ENCODE measurements around the gene ISG20.
"Not testable (repeated sequence)": the region's sequence is repeated elsewhere in the genome, so short reads cannot be mapped to it uniquely, and the experiment has no call there.

The ISG20 gene

DNA sequence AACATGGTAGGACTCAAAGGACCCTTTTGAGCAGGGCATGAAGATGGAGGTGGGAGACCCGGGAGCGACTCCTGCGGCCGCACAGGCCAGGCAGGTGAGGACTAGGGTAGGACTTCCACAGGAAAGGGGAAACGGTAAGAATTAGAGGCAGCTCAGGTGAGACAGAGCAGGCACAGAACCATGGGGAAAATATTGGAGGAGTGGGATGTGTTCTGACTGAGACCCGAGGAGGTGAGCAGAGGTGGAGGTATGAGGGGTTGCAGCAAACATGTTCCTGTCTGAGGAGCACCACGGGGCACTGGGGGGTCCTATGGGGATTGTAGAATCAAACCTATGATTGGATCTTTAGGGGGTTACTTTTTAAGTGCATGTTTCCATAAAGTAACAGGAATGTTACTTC is 1.4 kb upstream of the ISG20 start:
- peak; percentile 15 for DNase-seq

GRCh38 chr15:88637841-88638625 is 783 bp upstream of the ISG20 start:
- no peak for DNase-seq

DNA sequence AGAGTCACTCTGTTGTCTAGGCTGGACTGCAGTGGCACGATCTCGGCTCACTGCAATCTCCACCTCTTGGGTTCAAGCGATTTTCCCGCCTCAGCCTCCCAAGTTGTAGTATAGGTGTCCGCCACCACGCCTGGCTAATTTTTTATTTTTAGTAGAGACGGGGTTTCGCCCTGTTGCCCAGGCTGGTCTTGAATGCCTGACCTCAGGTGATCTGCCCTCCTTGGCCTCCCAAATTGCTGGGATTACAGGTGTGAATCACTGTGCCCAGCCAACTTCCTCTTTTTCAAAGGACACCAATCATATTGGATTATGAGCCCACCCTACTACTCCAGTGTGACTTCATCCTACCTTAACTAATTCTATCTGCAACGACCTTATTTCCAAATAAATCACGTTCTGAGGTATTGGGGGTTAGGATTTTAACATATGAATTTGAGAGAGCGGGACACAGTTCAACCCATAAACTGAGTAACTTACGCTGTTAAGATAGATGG is 3.2 kb downstream of the ISG20 start:
- no peak for DNase-seq

GRCh38 chr15:88642514-88642913 is 3.7 kb downstream of the ISG20 start:
- DNase-seq = not testable (repeated sequence)

- DNase-seq = no peak
Observed at GRCh38 chr15:88644741-88645140, 5.9 kb downstream of the ISG20 start.

DNA sequence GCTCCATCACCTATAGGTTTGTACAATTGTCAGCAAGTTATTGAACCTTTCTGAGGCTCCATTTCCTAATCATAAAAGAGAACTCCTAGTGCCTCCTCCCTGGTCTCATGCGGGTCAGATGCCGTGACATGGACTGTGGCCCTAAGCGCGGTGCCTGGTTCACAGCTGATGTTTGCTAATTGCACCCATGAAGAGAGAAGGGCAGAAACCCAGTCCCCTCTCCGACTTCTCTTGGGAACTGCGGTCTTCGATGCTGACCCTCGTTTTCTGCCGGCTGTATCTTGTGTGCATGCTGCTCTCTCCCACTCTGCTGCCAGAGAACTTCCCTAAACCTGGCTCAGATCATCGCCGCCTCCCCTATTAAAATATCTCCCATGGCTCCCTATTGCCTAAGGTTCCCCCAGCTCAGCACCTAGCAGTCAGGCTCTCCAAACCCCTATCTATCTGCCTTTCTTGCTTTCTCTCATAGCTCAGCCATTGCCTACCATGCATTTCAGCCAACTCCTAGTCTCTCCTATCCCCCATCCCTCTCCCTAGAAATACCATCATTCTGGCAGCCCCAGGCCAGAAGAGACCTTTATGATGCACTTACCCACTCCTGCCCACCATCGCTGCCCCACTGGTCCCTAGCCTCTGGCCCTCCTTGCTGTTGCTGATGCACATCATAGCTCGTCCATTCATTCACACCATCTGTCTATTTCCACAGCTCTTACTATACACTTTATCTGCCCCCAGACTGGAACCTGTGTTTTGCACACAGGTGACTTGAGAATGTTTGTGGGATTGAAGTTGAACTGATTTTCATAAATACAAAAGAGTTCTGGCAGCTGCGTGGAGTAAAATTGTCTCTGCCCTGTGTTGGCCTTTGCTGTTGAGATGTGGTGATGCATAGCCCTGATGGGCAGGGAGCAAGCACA is 6.6 kb downstream of the ISG20 start:
- DNase-seq = no peak

- DNase-seq = no peak
Observed at GRCh38 chr15:88646088-88646405, 7.2 kb downstream of the ISG20 start.

DNA sequence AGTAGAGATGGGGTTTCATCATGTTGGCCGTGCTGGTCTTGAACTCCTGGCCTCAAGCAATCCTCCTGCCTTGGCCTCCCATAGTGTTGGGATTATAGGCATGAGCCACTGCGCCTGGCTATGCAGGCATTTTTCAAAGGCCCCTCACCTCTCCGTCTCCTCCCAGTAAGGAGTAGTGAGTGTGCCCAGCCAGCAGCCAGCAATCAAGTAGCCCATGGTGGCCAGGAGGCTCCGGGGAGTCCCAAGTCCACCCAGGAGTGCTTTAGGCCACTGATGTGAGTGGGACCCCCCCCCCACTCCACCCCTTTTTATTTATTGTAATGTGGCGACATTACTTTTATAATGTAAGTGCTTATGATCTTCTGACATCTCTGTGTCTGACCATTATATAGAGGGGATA is 8.1 kb downstream of the ISG20 start:
- DNase-seq = no peak

GRCh38 chr15:88647351-88648105 is 8.7 kb downstream of the ISG20 start:
- no peak for DNase-seq

- DNase-seq = peak; percentile 65
Observed at GRCh38 chr15:88648357-88649214, 9.8 kb downstream of the ISG20 start.

GRCh38 chr15:88649286-88649733 is 10.5 kb downstream of the ISG20 start:
- peak; percentile 78 for DNase-seq

DNA sequence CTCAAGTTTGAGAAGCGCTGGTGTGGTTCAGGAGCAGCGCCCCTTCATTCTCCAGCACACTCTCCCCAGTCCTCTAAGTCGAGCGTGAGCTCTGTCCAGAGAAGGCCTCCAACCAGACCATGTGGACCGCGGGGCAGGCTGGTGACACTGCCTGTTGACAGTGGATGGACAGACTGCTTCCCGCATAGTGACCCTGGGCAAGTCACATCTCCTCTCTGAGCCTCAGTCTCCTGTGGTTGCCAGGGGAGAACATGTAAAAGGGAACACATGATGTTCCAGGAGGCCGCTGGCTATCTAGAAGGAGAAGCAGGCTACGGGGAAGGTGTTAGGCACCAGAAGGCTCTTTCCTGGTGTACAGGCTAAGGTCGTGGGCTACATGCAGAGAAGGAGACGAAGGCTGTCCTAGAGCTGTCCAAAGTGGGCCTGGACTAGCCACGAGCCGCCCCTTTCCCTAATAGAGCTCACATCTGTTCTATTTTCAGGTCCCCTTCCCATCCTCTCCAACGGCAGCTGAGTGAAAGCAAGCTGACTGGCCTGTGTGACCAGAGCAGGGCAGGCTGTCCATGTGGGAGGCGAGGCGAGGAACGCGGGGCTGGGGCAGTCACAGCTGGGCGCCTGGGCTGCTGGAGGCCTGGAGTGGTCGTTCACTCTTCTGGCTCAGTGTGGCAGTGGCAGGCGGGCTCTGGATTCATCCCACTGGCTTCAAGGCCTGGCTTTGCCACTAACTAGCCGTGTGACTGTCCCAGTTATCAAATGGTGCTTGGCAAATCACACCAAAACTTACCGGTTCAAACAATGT is 11.1 kb downstream of the ISG20 start:
- peak; percentile 1 for DNase-seq

DNA sequence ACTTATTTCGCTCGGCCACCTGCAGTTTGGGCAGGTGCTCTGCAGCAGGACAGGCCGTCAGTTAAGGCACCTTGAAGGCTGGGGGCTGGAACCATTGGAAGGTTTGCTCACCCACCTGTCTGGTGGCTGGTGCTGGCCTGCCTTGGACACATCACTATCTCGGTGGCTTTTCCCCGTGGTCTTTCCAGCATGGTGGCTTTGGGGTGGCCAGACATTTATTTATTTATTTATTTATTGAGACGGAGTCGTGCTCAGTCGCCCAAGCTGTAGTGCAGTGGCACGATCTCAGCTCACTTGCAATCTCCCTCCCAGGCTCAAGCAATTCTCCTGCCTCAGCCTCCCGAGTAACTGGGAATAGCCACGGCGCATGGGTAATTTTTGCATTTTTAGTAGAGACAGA is 11.7 kb downstream of the ISG20 start:
- no peak for DNase-seq

DNA sequence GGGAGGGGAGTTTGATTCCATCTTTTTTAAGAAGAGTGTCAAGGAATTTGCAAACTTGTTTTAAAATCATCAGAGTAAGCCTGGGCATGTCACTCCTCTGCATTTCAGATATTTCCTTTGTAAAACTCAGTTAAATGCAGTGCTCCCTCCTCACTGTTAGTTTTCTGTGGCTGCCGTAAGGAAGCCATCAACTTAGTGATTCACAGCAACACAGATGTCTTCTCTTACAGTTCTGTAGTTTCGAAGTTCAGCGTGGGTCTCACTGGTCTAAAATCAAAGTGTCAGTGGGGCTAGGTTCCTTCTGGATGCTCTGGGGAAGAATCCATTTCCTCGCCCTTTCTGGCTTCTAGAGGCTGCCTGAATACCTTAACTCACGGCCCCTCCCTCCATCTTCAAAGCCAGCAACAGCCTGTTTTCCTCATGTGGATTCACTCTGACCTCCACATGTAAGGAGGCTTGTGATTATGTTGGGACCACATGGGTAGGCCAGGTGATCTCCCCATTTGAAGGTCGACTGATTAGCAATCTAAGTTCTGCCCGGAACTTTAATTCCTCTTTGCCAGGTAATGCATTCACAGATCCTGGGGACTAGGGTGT is 12.4 kb downstream of the ISG20 start:
- DNase-seq = no peak

DNA sequence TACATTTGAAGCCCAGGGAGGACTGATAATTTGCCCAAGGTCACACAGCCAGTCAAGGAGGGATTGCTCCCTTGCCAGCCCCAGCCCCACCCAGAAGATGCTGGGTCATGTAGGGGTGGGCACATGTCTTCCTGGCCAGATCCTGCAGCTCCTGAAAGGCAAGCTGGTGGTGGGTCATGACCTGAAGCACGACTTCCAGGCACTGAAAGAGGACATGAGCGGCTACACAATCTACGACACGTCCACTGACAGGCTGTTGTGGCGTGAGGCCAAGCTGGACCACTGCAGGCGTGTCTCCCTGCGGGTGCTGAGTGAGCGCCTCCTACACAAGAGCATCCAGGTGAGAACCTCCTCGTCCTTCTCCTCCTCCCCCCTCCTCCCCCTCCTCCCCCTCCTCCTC is 13.2 kb downstream of the ISG20 start:
- DNase-seq = no peak

DNA sequence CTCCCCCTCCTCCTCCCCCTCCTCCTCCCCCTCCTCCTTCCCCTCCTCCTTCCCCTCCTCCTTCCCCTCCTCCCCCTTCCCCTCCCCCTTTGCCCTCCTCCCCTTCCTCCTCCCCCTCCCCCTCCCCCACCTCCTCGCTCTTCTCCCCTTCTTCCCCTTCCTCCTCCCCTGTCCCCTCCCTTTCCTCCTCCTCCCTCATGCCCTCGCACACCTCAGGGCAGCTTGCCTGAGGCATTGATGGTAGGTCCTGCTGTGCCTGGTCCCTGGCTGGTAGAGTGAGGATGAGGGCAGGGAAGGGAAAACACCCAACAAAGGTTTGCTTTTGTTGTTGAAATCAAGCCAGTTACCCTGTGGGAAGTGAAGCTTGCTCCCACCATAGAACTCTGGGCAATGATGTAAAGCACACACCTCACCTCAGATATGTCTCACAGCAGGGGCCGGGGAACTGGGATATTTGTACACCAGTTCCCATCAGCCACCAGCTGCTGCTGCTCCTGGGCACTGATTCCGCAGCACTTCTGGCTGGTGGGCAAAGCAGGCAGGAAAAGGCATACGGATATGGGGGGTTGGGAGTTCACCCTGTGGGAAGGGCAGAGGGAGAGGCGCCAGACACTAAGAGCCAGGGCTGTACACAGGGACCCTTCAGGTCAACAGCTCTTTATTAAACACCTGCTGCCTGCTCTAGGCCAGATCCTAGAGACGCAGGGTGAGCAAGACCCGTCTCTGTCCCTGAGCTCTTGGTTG is 13.8 kb downstream of the ISG20 start:
- DNase-seq = no peak

DNA sequence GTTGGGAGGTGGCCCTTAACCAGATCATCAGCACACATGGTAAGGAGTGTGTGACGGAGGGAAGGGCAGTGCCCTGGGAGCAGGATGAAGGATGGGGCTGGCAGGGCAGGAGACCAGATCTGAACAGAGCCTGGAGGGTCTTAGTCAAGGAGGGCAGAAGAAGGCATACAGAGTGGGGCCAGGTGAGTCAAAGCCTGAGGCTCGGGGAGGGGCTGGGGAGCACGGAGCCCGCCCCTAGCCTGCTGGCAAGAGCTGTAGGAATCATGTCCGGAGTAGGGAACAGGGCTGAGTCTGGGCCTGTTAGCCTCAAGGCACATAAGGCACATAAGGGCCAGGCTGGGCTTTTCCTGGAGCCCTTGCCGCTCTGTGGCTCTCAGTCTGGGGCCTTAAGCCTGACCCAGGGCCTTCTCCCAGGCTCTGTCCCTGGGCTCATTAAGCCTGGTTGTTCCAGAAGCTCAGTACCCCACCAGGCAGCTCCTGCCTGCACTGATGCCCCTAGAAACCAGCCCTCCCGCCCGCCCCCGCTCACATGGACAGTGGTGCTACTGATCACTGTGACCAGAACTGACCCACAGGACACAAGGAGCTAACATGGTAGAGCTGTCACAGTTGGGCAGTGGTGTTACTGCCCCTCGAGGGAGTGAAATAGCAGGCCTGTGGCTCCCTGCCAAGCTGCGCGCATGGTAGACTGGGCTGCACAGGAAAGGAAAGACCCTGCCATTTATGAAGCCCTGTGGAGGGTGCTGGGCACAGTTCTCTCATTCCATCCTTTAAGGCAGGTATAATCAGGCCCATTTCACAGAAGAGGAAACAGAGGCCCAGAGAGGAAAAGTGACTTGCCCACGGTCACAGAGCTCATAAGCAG is 14.6 kb downstream of the ISG20 start:
- DNase-seq = no peak

DNA sequence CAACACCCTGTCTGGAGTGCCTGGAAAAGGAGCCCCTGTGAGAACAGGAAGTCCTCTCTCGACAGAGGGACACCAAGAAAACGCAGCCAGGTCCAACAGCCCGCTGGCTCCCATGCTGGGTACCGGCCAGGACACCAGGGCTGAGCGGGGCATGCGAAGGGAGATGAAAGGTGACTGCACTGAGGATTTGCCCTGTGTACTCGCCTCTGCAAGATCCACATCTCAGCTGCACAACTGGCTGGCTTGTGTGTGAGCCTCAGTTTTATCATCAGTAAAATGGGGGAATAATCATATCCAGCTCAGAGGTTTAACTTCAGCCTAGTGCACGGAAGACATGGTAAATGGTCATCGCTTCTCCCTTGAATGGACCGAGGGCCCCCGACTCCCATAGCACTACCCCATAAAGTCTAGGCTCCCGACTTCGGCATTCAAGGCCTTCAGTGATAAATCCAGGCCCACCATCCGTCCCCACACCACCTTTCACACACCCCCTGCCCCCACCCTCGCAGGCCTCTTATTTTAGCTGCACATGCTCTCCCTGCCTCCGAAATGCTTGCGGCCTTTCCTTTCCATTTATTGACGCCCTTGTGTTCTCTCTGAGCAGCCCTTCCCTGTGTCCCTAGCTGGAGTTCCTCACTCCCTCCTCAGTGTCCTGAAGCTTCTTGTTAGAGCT is 15.8 kb downstream of the ISG20 start:
- DNase-seq = no peak
